Memory B cell (primary cell): ENCODE measurements around the gene ZNF470.

ENCODE experiments used
- ATAC-seq: fragments of 150-1000 bp; cut with Tn5 transposase; 2 replicates; pipeline ENCODE4 v1.10.0; 2021; ENCODE audit warnings: low read depth, mild to moderate bottlenecking, moderate library complexity
- DNase-seq, 2 donors: peaks; one replicate each; pipeline ENCODE4 v3.0.0; 2022; ENCODE audit warnings: low spot score in 2 of 2
- H3K27ac Mint-ChIP-seq: one replicate; pipeline ENCODE4 v1.8.0; 2022; ENCODE audit warnings: mild to moderate bottlenecking, moderate library complexity, mixed read lengths
- H3K27me3 Mint-ChIP-seq: one replicate; pipeline ENCODE4 v1.8.0; 2022; ENCODE audit warnings: mixed read lengths
- H3K36me3 Mint-ChIP-seq: one replicate; pipeline ENCODE4 v1.8.0; 2022; ENCODE audit warnings: mild to moderate bottlenecking, mixed read lengths
- H3K4me1 Mint-ChIP-seq: one replicate; pipeline ENCODE4 v1.8.0; 2022; ENCODE audit warnings: mixed read lengths
- H3K4me3 Mint-ChIP-seq: one replicate; pipeline ENCODE4 v1.8.0; 2022; ENCODE audit warnings: mild to moderate bottlenecking, moderate library complexity, mixed read lengths
- H3K9me3 Mint-ChIP-seq: one replicate; pipeline ENCODE4 v1.8.0; 2022; ENCODE audit warnings: mixed read lengths

Gene ZNF470

GRCh38 chr19:56567274-56568120, at the start of gene ZNF470:
Gene ZNF470, plus strand, starts transcription at chr19:56567468. Its CDS starts 2,844 bp downstream, at chr19:56570312.
- DNase-seq (peak; percentile 80 to 91), ATAC-seq (peak; percentile 96)
- Mint-ChIP-seq H3K4me1 (peaks cover 13% of the 10 kb centered on the region), H3K4me3 (peak within 1 kb of the TSS; percentile 92), H3K27me3 (no peaks in the 10 kb centered on the region), H3K27ac (peak within 1 kb of the TSS; percentile 80), H3K9me3 (peaks cover 19% of the 10 kb centered on the region), H3K36me3 (peaks cover 48% of the 10 kb centered on the region)

GRCh38 chr19:56525214-56525860, 41.9 kb upstream of the ZNF470 start:
- Mint-ChIP-seq H3K27ac (no peak overlapping the region), H3K4me3 (no peak overlapping the region), H3K4me1 (no peaks in the 10 kb centered on the region), H3K9me3 (peaks cover 26% of the 10 kb centered on the region), H3K36me3 (peaks cover 8% of the 10 kb centered on the region), H3K27me3 (no peaks in the 10 kb centered on the region)
- ATAC-seq = no peak
- no peak for DNase-seq

DNA sequence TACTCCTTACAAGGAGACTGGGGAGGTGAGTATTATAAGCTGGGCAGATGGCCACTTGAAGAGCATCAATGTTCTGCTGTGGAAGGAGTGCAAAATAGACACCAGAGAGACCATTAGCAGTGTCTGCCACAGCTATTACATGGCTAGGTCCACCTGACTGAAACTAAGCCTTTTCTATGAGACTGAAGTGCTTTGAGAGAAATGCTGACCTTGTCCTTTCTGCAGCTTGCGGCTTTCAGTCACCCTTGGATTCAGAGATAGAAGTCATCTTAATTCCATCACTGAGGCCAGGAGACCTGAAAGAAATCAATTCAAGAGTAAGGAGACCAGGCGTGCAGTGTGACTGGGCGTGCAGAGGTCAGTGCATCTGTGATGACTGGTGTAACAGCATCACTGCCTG, 29.8 kb upstream of the ZNF470 start:
- ATAC-seq = no peak
- H3K27me3 Mint-ChIP-seq = no peaks in the 10 kb centered on the region
- H3K9me3 Mint-ChIP-seq = peaks cover 23% of the 10 kb centered on the region
- no peak overlapping the region for H3K27ac Mint-ChIP-seq
- peaks cover 21% of the 10 kb centered on the region for H3K36me3 Mint-ChIP-seq
- H3K4me3 Mint-ChIP-seq = peak overlapping the region; percentile 93
- no peak for DNase-seq
- H3K4me1 Mint-ChIP-seq = peaks cover 13% of the 10 kb centered on the region

DNA sequence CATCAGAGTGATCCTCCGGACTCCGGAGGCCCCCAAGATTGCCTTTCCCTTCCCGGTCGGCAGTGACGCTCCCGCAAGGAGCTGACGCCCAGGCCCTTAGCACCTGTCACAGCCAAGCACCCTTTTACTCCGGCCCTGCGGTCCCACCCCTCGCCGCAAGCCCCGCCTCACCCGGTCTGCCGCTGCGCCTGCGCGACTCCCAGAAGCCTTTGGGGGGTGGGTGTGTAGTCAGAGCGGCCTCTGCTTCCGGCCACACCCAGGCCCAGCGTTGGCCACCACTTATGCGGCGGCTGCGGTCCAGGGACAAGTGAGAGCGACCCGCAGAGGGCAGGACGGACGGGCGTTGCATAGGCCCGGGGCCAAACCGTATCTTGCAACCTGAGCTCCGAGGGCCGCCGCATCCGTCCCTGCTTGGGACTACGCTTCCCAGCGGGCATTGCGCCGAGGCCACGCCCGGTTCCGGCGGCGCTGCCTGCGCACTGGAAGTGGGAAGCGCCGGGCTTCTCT, 29.0 kb upstream of the ZNF470 start:
- ATAC-seq = peak; percentile 89
- Mint-ChIP-seq H3K36me3 (peaks cover 22% of the 10 kb centered on the region), H3K9me3 (peaks cover 20% of the 10 kb centered on the region), H3K27me3 (no peaks in the 10 kb centered on the region), H3K4me3 (peak overlapping the region; percentile 93), H3K27ac (peak overlapping the region; percentile 95), H3K4me1 (peaks cover 13% of the 10 kb centered on the region)
- DNase-seq = peak; percentile 83 to 85

DNA sequence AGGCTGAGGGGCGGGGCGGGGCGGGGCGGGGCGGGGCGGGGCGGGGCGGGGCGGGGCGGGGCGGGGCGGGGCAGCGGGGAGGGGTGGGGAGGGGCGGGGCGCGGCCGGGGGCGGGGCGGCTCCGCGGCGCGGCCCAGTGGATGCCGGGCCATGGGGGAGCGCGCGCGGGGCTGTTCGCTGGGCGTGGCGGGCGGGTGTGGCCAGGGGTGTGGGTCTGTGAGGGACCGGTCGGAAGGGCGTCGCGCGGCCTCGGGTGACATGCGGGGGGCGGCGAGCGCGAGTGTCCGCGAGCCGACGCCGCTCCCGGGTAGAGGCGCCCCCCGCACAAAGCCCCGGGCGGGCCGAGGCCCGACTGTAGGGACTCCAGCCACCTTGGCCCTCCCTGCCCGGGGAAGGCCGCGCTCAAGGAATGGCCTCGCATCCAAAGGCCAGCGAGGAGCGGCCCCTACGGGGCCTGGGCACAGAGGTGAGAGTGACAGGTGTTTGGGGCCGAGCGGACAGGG, 28.5 kb upstream of the ZNF470 start, which contains the start of gene ZFP28:
Gene ZFP28 (plus strand): TSS at position 188 of the 503 bp plus-strand sequence. CDS start 71 bp downstream, at position 259.
- Mint-ChIP-seq H3K4me3 (peak within 1 kb of the TSS; percentile 93), H3K27ac (peak within 1 kb of the TSS; percentile 95), H3K9me3 (peaks cover 20% of the 10 kb centered on the region), H3K27me3 (no peaks in the 10 kb centered on the region), H3K36me3 (peaks cover 22% of the 10 kb centered on the region), H3K4me1 (peaks cover 13% of the 10 kb centered on the region)
- ATAC-seq (peak; percentile 55), DNase-seq (peak; percentile 9 to 36)

GRCh38 chr19:56543776-56544175, 23.5 kb upstream of the ZNF470 start:
- no peak for DNase-seq
- Mint-ChIP-seq H3K4me3 (no peak overlapping the region), H3K36me3 (peaks cover 31% of the 10 kb centered on the region), H3K4me1 (peaks cover 9% of the 10 kb centered on the region), H3K27me3 (no peaks in the 10 kb centered on the region), H3K9me3 (peaks cover 21% of the 10 kb centered on the region), H3K27ac (no peak overlapping the region)
- no peak for ATAC-seq

DNA sequence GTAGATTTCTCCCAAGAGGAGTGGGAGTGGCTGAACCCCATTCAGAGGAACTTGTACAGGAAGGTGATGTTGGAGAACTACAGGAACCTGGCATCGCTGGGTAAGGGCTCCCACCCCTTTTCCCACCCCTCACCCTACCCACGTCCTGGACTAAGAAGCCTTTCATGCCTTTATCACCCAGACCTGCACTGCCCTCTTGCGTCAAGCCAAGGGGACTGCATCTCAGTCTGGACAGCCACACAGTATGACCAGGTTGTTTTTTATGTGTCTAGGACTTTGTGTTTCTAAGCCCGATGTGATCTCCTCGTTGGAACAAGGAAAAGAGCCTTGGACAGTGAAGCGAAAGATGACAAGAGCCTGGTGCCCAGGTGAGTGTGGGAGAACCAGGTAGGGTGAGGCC, 19.7 kb upstream of the ZNF470 start:
- H3K27ac Mint-ChIP-seq = no peak overlapping the region
- no peak overlapping the region for H3K4me3 Mint-ChIP-seq
- ATAC-seq (no peak), DNase-seq (no peak)
- no peaks in the 10 kb centered on the region for H3K4me1 Mint-ChIP-seq
- H3K9me3 Mint-ChIP-seq = peaks cover 15% of the 10 kb centered on the region
- peaks cover 40% of the 10 kb centered on the region for H3K36me3 Mint-ChIP-seq
- no peaks in the 10 kb centered on the region for H3K27me3 Mint-ChIP-seq

DNA sequence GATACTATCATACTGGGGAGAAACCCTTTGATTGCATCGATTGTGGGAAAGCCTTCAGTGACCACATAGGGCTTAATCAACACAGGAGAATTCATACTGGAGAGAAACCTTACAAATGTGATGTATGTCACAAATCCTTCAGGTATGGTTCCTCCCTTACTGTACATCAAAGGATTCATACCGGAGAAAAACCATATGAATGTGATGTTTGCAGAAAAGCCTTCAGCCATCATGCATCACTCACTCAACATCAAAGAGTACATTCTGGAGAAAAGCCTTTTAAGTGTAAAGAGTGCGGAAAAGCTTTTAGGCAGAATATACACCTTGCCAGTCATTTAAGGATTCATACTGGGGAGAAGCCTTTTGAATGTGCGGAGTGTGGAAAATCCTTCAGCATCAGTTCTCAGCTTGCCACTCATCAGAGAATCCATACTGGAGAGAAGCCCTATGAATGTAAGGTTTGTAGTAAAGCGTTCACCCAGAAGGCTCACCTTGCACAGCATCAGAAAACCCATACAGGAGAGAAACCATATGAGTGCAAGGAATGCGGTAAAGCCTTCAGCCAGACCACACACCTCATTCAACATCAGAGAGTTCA, 12.9 kb upstream of the ZNF470 start:
- Mint-ChIP-seq H3K4me1 (no peaks in the 10 kb centered on the region), H3K36me3 (peaks cover 42% of the 10 kb centered on the region)

GRCh38 chr19:56562766-56563165, 4.5 kb upstream of the ZNF470 start:
- Mint-ChIP-seq H3K27me3 (no peaks in the 10 kb centered on the region), H3K9me3 (peaks cover 24% of the 10 kb centered on the region), H3K4me3 (no peak overlapping the region), H3K4me1 (peaks cover 11% of the 10 kb centered on the region), H3K36me3 (peaks cover 27% of the 10 kb centered on the region), H3K27ac (no peak overlapping the region)
- no peak for ATAC-seq
- DNase-seq = no peak

More for the DNA sequence above, 12.9 kb upstream of the ZNF470 start:
- H3K27ac Mint-ChIP-seq = no peak overlapping the region
- H3K4me3 Mint-ChIP-seq = no peak overlapping the region
- peaks cover 21% of the 10 kb centered on the region for H3K9me3 Mint-ChIP-seq
- DNase-seq (no peak), ATAC-seq (no peak)
- no peaks in the 10 kb centered on the region for H3K27me3 Mint-ChIP-seq

GRCh38 chr19:56566904-56567273, 379 bp upstream of the ZNF470 start:
- Mint-ChIP-seq H3K4me3 (peak overlapping the region; percentile 92), H3K4me1 (peaks cover 13% of the 10 kb centered on the region), H3K27ac (peak overlapping the region; percentile 80), H3K27me3 (no peaks in the 10 kb centered on the region), H3K9me3 (peaks cover 19% of the 10 kb centered on the region), H3K36me3 (peaks cover 47% of the 10 kb centered on the region)
- ATAC-seq = peak; percentile 32
- no peak for DNase-seq

- H3K4me3 Mint-ChIP-seq = no peak overlapping the region
- no peak overlapping the region for H3K27ac Mint-ChIP-seq
- no peak for ATAC-seq
- no peak for DNase-seq
- peaks cover 4% of the 10 kb centered on the region for H3K4me1 Mint-ChIP-seq
- H3K36me3 Mint-ChIP-seq = peaks cover 60% of the 10 kb centered on the region
- H3K27me3 Mint-ChIP-seq = no peaks in the 10 kb centered on the region
- H3K9me3 Mint-ChIP-seq = peaks cover 20% of the 10 kb centered on the region
Measured at GRCh38 chr19:56572589-56572988, 5.3 kb downstream of the ZNF470 start.

DNA sequence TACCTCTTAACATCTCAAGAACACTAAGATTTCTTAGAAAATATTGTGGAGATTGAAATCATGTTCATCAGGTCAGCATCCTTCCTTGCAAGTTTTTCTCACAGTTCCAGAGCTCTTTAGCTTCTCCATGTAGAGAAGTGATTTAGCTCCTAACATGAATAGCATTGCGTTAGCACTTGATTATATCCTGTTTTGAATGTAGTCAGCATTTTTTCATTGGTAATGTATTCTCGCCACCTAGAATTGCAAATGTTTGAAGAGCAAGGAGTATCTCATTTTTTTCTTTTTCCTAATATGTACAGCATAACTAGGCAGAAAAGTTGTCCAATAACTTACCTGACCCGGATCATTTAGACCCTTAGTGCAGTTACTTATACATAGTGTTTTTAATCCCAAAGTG, 6.6 kb downstream of the ZNF470 start:
- H3K27ac Mint-ChIP-seq = no peak overlapping the region
- peaks cover 57% of the 10 kb centered on the region for H3K36me3 Mint-ChIP-seq
- peaks cover 24% of the 10 kb centered on the region for H3K9me3 Mint-ChIP-seq
- no peaks in the 10 kb centered on the region for H3K4me1 Mint-ChIP-seq
- ATAC-seq (no peak), DNase-seq (no peak)
- H3K4me3 Mint-ChIP-seq = no peak overlapping the region
- H3K27me3 Mint-ChIP-seq = no peaks in the 10 kb centered on the region

DNA sequence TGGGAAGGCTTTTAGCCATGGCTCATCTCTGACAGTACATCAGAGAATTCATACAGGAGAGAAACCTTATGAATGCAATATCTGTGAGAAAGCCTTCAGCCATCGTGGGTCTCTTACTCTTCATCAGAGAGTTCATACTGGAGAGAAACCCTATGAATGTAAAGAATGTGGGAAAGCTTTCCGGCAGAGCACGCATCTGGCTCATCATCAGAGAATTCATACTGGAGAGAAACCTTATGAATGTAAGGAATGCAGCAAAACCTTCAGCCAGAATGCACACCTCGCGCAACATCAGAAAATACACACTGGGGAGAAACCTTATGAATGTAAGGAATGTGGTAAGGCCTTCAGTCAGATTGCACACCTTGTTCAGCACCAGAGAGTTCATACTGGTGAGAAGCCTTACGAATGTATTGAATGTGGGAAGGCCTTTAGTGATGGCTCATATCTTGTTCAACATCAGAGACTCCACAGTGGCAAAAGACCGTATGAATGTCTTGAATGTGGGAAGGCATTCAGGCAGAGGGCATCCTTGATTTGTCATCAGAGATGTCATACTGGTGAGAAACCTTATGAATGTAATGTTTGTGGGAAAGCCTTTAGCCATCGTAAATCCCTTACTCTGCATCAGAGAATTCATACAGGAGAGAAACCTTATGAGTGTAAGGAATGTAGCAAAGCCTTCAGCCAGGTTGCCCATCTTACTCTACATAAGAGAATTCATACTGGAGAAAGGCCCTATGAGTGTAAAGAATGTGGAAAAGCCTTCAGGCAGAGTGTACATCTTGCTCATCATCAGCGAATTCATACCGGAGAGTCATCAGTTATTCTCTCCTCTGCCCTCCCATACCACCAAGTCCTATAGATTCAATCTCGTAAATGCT, 10.7 kb downstream of the ZNF470 start:
- DNase-seq (no peak), ATAC-seq (no peak)
- no peaks in the 10 kb centered on the region for H3K27me3 Mint-ChIP-seq
- H3K36me3 Mint-ChIP-seq = peaks cover 40% of the 10 kb centered on the region
- no peaks in the 10 kb centered on the region for H3K4me1 Mint-ChIP-seq
- peaks cover 28% of the 10 kb centered on the region for H3K9me3 Mint-ChIP-seq
- H3K27ac Mint-ChIP-seq = no peak overlapping the region
- no peak overlapping the region for H3K4me3 Mint-ChIP-seq
